ENCODE measurements around the gene PALLD. TPM values are rescaled to one million over a fixed set of nuclear protein-coding genes. Genes with fewer than 3 reads are reported as not detected.

PALLD gene
- total and polyA plus RNA-seq, 7 donors: 40.7 to 1,991 (median 1,233) TPM

- no peak overlapping the region for H3K4me3 ChIP-seq
- H3K36me3 ChIP-seq: no peaks in the 10 kb centered on the region
- TF ChIP-seq POLR2A (IDR thresholded peaks at IDR 0.05) (no peak), POLR2AphosphoS5 (IDR thresholded peaks at IDR 0.05) (peak in 2 of 4 donors; percentile 50 to 64)
- TF ChIP-seq, protein P1, sequence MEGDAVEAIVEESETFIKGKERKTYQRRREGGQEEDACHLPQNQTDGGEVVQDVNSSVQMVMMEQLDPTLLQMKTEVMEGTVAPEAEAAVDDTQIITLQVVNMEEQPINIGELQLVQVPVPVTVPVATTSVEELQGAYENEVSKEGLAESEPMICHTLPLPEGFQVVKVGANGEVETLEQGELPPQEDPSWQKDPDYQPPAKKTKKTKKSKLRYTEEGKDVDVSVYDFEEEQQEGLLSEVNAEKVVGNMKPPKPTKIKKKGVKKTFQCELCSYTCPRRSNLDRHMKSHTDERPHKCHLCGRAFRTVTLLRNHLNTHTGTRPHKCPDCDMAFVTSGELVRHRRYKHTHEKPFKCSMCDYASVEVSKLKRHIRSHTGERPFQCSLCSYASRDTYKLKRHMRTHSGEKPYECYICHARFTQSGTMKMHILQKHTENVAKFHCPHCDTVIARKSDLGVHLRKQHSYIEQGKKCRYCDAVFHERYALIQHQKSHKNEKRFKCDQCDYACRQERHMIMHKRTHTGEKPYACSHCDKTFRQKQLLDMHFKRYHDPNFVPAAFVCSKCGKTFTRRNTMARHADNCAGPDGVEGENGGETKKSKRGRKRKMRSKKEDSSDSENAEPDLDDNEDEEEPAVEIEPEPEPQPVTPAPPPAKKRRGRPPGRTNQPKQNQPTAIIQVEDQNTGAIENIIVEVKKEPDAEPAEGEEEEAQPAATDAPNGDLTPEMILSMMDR (IDR thresholded peaks at IDR 0.05): no peak
- DNase-seq: peak; percentile 73
- H3K27me3 ChIP-seq: no peaks in the 10 kb centered on the region
- peaks cover 0 to 56% (median 47%) of the 10 kb centered on the region in 4 donors for H3K4me1 ChIP-seq
- peak overlapping the region; percentile 83 to 94 (median 86) for H3K27ac ChIP-seq
- intact Hi-C loops (cut with DNase I): loop anchor here (10.0 kb wide), 1 partner anchor 227 kb away; no protein-coding TSS in a partner anchor
- 71% methylated on average over 9 of the region's 9 CpGs for WGBS, 2 donors
- H3K9me3 ChIP-seq: no peaks in the 10 kb centered on the region
These were observed 315.2 kb downstream of the PALLD start for GRCh38 chr4:168811786-168812651.

DNA sequence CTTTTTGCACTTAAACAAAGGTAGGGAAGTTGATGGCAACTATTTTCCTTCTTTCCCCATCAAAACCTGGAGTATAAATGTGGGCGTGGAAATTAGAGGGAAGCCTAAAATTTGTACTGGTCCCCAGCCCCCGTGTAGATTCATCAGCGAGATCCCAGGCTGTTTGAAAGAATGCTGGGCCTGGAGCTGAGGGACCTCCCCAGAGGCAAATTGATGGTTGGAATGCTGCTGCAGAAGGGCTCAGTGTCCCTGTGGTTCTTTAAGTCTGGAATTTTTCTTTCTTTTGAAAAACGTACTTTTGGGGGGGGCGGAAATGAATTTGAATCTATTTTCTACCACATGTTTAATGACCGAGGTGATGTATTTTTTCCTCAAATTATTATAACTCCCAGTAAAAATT lies 316.0 kb downstream of the PALLD start:
- H3K27ac ChIP-seq: peak overlapping the region; percentile 83 to 94 (median 86)

GRCh38 chr4:168813890-168814289 lies 317.0 kb downstream of the PALLD start:
- intact Hi-C loops (cut with DNase I): loop anchor here (10.0 kb wide), 1 partner anchor 229 kb away; no protein-coding TSS in a partner anchor
- H3K27me3 ChIP-seq: no peaks in the 10 kb centered on the region
- H3K36me3 ChIP-seq: no peaks in the 10 kb centered on the region
- no peaks in the 10 kb centered on the region for H3K9me3 ChIP-seq
- no peak overlapping the region for H3K4me3 ChIP-seq
- no peak for DNase-seq
- 86 to 89% methylated on average over 3 of the region's 3 CpGs for WGBS, 2 donors
- no peak for TF ChIP-seq EP300 (IDR thresholded peaks at IDR 0.05)
- TF ChIP-seq POLR2AphosphoS5 (IDR thresholded peaks at IDR 0.05): no peak
- no peak for TF ChIP-seq POLR2A (IDR thresholded peaks at IDR 0.05)
- TF ChIP-seq, protein P1 (IDR thresholded peaks at IDR 0.05): no peak
- peaks cover 0 to 74% (median 62%) of the 10 kb centered on the region in 4 donors for H3K4me1 ChIP-seq
- H3K27ac ChIP-seq: peak overlapping the region; percentile 83 to 94 (median 86)

More for the DNA sequence above, 316.0 kb downstream of the PALLD start:
- H3K4me1 ChIP-seq: peaks cover 0 to 64% (median 55%) of the 10 kb centered on the region in 4 donors
- no peaks in the 10 kb centered on the region for H3K27me3 ChIP-seq
- intact Hi-C loops (cut with DNase I): loop anchor here (10.0 kb wide), 1 partner anchor 228 kb away; no protein-coding TSS in a partner anchor
- WGBS, 2 donors: 86 to 90% methylated on average over 6 of the region's 6 CpGs
- DNase-seq: no peak
- TF ChIP-seq, protein P1 (IDR thresholded peaks at IDR 0.05): no peak
- TF ChIP-seq POLR2A (IDR thresholded peaks at IDR 0.05) (no peak), POLR2AphosphoS5 (IDR thresholded peaks at IDR 0.05) (no peak), EP300 (IDR thresholded peaks at IDR 0.05) (no peak)
- no peaks in the 10 kb centered on the region for H3K9me3 ChIP-seq
- H3K36me3 ChIP-seq: no peaks in the 10 kb centered on the region
- H3K4me3 ChIP-seq: no peak overlapping the region

DNA sequence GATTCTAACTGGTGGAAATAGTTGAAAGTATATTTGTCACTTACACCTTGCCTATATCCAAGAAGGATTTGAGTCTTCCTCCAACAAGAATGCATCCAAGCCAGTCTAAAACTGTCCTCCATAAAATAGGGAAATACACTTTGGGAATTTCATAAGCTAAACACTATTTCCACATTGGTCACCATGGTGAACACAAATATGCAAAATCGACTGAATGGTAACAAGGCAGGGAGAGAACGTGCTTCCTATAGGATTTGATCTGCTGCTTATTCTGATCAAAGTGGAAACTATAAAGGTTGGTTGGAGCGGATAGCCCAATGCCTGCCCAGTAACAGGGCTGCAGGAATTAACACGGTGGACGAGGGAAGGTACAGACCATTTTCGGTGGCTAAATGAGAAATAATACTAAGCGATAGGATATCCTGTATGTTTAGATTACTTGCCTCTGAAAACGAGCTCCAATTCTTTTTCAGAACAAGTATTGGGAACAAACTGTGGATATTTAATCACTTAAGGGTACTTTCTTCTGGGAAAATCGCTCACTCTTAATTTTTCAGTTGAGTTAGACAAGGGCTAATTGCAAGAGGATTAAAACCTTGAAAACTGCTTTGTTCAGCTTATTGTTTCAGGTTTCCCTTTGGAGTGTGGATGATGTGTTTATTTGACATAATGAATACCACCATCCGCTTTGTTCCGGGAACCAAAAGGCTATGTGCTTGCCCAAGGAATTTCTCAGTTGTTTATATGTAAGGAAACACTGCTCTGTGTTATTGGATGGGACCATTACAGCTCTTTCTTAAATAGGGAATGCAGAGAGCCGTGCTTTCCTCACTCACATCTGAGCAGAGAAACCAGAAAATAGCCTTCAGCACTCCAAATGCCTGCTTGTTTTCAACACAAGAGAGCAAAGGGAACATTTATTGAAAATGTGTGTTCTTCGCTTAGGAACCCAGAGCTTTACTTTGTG lies 318.8 kb downstream of the PALLD start:
- Histone ChIP-seq H3K27ac (peak overlapping the region; percentile 83 to 94 (median 86)), H3K9me3 (no peaks in the 10 kb centered on the region), H3K27me3 (no peaks in the 10 kb centered on the region), H3K4me3 (peak overlapping the region in 3 of 4 donors; percentile 17 to 30 (median 28)), H3K36me3 (no peaks in the 10 kb centered on the region), H3K4me1 (peaks cover 0 to 84% (median 65%) of the 10 kb centered on the region in 4 donors)
- no peak for TF ChIP-seq POLR2A (IDR thresholded peaks at IDR 0.05)
- TF ChIP-seq POLR2AphosphoS5 (IDR thresholded peaks at IDR 0.05): peak; percentile 81 to 92 (median 89)
- TF ChIP-seq, protein P1 (IDR thresholded peaks at IDR 0.05): no peak
- TF ChIP-seq EP300 (IDR thresholded peaks at IDR 0.05): peak; percentile 74 to 97 (median 92)
- peak; percentile 70 for DNase-seq
- intact Hi-C loops (cut with DNase I): loop anchor here (2.0 to 10.0 kb wide), 3 partner anchors 97 to 231 kb away; no protein-coding TSS in a partner anchor
- WGBS, 2 donors: 73 to 80% methylated on average over 13 of the region's 13 CpGs

Data from sigmoid colon (tissue), 7 donors.